Aorta (tissue), 5 donors: ENCODE results near the gene ATXN10. TPM values are rescaled to one million over a fixed set of nuclear protein-coding genes. Genes with fewer than 3 reads are reported as not detected.

Experiments
- ATAC-seq: fragments of 200-7000 bp; cut with Tn5 transposase; one replicate; pipeline ENCODE4 v1.9.1; 2022; ENCODE audit warnings: moderate library complexity; ENCODE audit not compliant: low FRiP score
- DNase-seq, 2 donors: peaks; one replicate each; pipeline ENCODE4 v3.0.0-alpha.2; 2020
- H3K27ac ChIP-seq, 2 donors: one replicate each; pipeline ENCODE4 v1.5.1; 2013; ENCODE audit warnings: low read length in 2 of 2, mild to moderate bottlenecking in 2 of 2, moderate library complexity in 2 of 2, control low read depth in 1 of 2, inconsistent platforms in 1 of 2, low read depth in 1 of 2
- H3K27me3 ChIP-seq, 2 donors: one replicate each; pipeline ENCODE4 v1.6.1; 2013; ENCODE audit warnings: control low read depth in 1 of 2, low read length in 1 of 2, mild to moderate bottlenecking in 1 of 2, moderate library complexity in 1 of 2; ENCODE audit not compliant: insufficient read depth in 2 of 2, control insufficient read depth in 1 of 2
- H3K36me3 ChIP-seq, 2 donors: one replicate each; pipeline ENCODE4 v1.6.1; 2013; ENCODE audit warnings: control low read depth in 1 of 2, low read length in 1 of 2, mild to moderate bottlenecking in 1 of 2; ENCODE audit not compliant: insufficient read depth in 2 of 2, control insufficient read depth in 1 of 2
- H3K4me1 ChIP-seq, 2 donors: one replicate each; pipeline ENCODE4 v1.6.1; 2013; ENCODE audit warnings: low read length in 2 of 2, control low read depth in 1 of 2, mild to moderate bottlenecking in 1 of 2, moderate library complexity in 1 of 2; ENCODE audit not compliant: insufficient read depth in 2 of 2, control insufficient read depth in 1 of 2
- H3K4me3 ChIP-seq, 2 donors: one replicate each; pipeline ENCODE4 v1.5.1; 2013; ENCODE audit warnings: low read length in 2 of 2, control low read depth in 1 of 2, mild to moderate bottlenecking in 1 of 2
- H3K9me3 ChIP-seq: one replicate; pipeline ENCODE4 v1.6.1; 2013; ENCODE audit warnings: mild to moderate bottlenecking, low read length; ENCODE audit not compliant: control insufficient read depth
- WGBS, 2 donors: extraction: QIAGEN DNeasy Blood & Tissue Kit; methylation state at CpG; one replicate each; pipeline ENCODE4 v1.1.7; 2013; 5-methylcytosine and 5-hydroxymethylcytosine counted together
- intact Hi-C, 2 donors: fragments of 100-400 bp; cut with DNase I; formaldehyde crosslinking; loops; one replicate each; pipeline versions ENCODE4 v1.14.2 to v1.15.0; 2022
- polyA plus RNA-seq, 2 donors: library from polyadenylated mRNA; stranded (reverse); fragments of 200-250 nt; gene quantifications; one replicate each; pipeline ENCODE4 v1.2.3, GENCODE V29; 2013
- total RNA-seq, 2 donors: library from RNA; stranded (reverse); fragmentation: NEBNext Ultra II Directional; extraction: Animal tissue kit (Norgen Biotek cat#: 25700); gene quantifications; one replicate each; pipeline ENCODE4 v1.2.1, GENCODE V29; 2021
- donor health status: healthy with polysubstance abuse.
- donor health status: Bipolar disorder and iron deficiency.
- donor health status: DM: no; HTN: no; CAD: no.
- donor health status: DM: no; HTN: no; CAD: no.
- donor health status: DM: yes; HTN: yes; CAD: no.

Gene ATXN10
- total and polyA plus RNA-seq, 4 donors = 43.1 to 126 (median 80.8) TPM

GRCh38 chr22:45640291-45640940, 31.2 kb upstream of the ATXN10 start:
- Histone ChIP-seq H3K36me3 (no peaks in the 10 kb centered on the region), H3K4me1 (no peaks in the 10 kb centered on the region), H3K9me3 (no peaks in the 10 kb centered on the region), H3K27me3 (no peaks in the 10 kb centered on the region), H3K27ac (no peak overlapping the region), H3K4me3 (no peak overlapping the region)
- ATAC-seq (peak; percentile 41), DNase-seq (no peak)
- intact Hi-C loops = loop anchor here in 1 of 2 donors (10.0 kb wide), 1 partner anchor 194 kb away; no protein-coding TSS in a partner anchor
- 81 to 84% methylated on average over 7 of the region's 7 CpGs for WGBS, 2 donors

DNA sequence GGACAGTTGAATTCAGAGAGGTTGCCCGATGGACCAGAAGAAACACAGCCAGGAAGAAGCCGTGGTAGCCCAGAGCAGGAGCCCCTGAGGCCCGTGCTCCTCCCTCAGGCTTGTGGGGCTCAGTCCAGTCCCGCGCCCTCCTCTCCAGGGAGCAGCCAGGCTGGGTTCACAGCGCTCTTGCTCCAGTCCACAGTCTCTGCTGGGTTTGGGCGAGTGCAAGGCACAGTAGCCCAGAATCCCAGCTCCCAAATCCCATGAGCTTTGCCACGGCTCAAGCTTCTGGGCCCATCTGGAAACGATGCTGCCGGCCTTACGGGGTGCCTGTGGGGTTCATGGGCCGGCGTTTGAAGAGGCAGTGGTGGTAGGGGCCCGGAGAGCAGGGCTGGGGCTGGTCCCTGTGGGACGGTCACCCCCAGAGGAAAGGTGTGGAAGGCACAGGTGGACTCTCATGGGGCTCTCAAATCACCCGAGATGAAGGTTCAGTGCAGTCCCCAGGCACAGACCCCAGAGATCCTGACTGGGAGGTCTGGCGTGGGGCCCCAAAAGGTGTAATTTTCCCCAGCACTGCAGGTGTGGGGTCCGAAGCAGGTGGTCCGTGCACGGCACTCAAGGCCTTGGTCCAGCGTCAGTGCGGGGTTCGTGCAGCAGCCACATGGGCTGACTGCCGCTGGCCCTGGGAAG, 30.6 kb upstream of the ATXN10 start:
- Histone ChIP-seq H3K36me3 (no peaks in the 10 kb centered on the region), H3K27me3 (no peaks in the 10 kb centered on the region), H3K4me3 (no peak overlapping the region), H3K9me3 (no peaks in the 10 kb centered on the region), H3K4me1 (no peaks in the 10 kb centered on the region), H3K27ac (no peak overlapping the region)
- 89 to 90% methylated on average over 24 of the region's 24 CpGs for WGBS, 2 donors
- intact Hi-C loops = loop anchor here in 1 of 2 donors (10.0 kb wide), 1 partner anchor 194 kb away; no protein-coding TSS in a partner anchor
- ATAC-seq (no peak), DNase-seq (no peak)

DNA sequence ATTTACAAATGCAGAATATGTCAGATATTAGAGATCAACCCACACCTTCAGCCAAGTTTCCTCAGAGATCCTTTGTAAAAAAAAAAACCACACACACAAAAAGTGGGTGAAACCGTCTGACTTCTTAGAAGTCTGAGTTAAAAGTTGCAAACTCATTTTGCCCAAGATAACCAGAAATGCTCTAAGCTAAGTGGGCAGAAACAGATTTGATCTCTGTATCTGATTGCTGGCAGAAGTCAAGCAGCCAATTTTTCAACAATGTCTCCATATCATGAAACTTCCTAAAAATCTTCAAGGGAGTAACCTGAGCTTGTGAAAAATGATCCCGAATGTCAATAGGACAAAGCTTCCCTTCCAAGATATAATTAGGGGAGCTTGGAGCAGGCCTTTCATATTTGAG, 28.6 kb upstream of the ATXN10 start:
- 51 to 53% methylated on average over 2 of the region's 2 CpGs for WGBS, 2 donors
- no peak overlapping the region for H3K4me3 ChIP-seq
- H3K27me3 ChIP-seq = no peaks in the 10 kb centered on the region
- intact Hi-C loops = loop anchor here in 1 of 2 donors (10.0 kb wide), 1 partner anchor 192 kb away; no protein-coding TSS in a partner anchor
- no peak overlapping the region for H3K27ac ChIP-seq
- no peaks in the 10 kb centered on the region for H3K36me3 ChIP-seq
- DNase-seq (no peak), ATAC-seq (no peak)
- no peaks in the 10 kb centered on the region for H3K4me1 ChIP-seq
- no peaks in the 10 kb centered on the region for H3K9me3 ChIP-seq

DNA sequence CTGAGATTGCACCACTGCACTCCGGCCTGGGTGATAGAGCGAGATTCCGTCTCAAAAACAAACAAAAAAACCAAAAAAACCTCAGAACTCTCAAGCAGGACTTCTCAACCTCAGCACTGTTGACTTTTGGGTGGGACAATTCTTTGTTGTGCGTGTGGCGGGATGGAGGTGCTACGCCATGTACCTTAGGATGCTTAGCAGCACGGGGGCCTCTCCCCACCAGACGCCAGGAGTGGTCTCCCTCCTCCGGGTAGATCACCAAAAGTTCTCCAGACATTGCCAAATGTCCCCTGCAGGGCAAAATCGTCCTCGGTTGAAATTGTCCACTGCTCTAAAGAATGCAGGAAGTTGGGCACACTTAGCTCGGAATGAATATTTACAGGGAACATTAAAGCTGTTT, 26.9 kb upstream of the ATXN10 start:
- intact Hi-C loops = loop anchor here (2.0 to 10.0 kb wide), 4 partner anchors 67 to 220 kb away; no protein-coding TSS in a partner anchor
- DNase-seq = no peak

DNA sequence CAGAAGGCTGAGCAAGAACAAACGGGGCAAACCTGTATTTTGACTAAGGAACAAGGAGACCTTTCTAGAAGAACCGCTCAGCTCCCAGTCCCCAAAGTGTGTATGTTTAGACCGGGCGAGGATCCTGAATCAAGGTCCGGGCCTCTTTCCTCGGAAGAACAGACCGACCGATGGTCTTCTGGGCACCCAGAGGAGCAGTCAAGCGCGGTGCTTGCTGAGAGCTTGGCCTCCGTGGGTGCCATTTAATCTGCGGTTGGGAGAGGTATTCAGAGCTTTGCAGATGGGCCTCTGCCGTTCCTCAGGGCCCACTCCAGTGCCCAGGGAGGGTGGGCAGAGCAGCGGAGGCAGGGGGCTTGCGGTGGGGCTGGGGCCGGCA, 26.5 kb upstream of the ATXN10 start:
- no peaks in the 10 kb centered on the region for H3K9me3 ChIP-seq
- no peaks in the 10 kb centered on the region for H3K36me3 ChIP-seq
- DNase-seq = no peak
- H3K27ac ChIP-seq = no peak overlapping the region
- intact Hi-C loops = loop anchor here (2.0 to 10.0 kb wide), 4 partner anchors 68 to 220 kb away; no protein-coding TSS in a partner anchor
- H3K4me3 ChIP-seq = no peak overlapping the region
- WGBS, 2 donors = 34 to 36% methylated on average over 16 of the region's 16 CpGs
- no peaks in the 10 kb centered on the region for H3K27me3 ChIP-seq
- H3K4me1 ChIP-seq = no peaks in the 10 kb centered on the region
- no peak for ATAC-seq

More for the DNA sequence above, 26.9 kb upstream of the ATXN10 start:
- Histone ChIP-seq H3K4me3 (no peak overlapping the region), H3K9me3 (no peaks in the 10 kb centered on the region), H3K27ac (no peak overlapping the region), H3K36me3 (no peaks in the 10 kb centered on the region), H3K27me3 (no peaks in the 10 kb centered on the region), H3K4me1 (no peaks in the 10 kb centered on the region)
- WGBS, 2 donors = 81 to 85% methylated on average over 12 of the region's 12 CpGs
- ATAC-seq = no peak

GRCh38 chr22:45645526-45646414, 25.9 kb upstream of the ATXN10 start:
- intact Hi-C loops = loop anchor here (2.0 to 10.0 kb wide), 4 partner anchors 68 to 219 kb away; no protein-coding TSS in a partner anchor
- Histone ChIP-seq H3K27me3 (no peaks in the 10 kb centered on the region), H3K4me1 (no peaks in the 10 kb centered on the region), H3K36me3 (no peaks in the 10 kb centered on the region), H3K27ac (no peak overlapping the region), H3K9me3 (no peaks in the 10 kb centered on the region), H3K4me3 (no peak overlapping the region)
- 23 to 24% methylated on average over 51 to 54 of the region's 54 CpGs for WGBS, 2 donors
- ATAC-seq (peak; percentile 89), DNase-seq (peak; percentile 73 to 92)

DNA sequence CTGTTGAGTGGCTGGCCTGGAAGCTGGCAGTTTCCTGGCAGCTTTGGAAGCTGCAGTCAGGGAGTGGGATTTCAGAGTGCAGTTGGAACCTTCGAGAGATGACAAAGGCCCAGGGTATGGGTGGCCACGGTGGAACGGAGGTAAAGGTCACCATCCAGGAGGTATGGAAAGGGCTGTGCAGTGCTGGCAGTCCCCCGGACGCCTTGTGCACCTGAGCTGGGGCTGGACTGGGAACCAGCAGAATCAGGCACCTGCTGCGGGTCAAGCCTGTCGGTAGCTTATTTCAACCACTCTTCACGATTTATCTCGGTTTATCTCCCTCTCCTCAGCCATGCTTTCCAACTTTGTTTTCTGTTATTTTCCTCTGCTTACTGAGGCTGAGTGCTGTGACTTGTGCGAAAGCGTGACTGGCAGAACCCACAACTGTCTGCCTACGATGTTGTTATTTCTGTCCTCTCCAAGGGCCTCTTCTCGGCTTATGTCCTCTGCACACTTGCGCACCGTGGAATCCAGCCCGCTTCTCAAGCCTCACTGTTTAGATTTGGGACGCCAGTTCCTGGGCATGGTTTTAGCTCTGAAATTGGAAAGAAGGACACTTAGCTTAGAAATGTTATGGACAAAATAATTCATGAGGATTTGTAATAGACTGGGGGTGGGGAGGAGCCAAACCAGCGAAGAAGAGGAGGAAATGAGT, 24.0 kb upstream of the ATXN10 start:
- Histone ChIP-seq H3K27me3 (no peaks in the 10 kb centered on the region), H3K4me1 (no peaks in the 10 kb centered on the region), H3K36me3 (no peaks in the 10 kb centered on the region), H3K9me3 (no peaks in the 10 kb centered on the region), H3K27ac (no peak overlapping the region), H3K4me3 (no peak overlapping the region)
- ATAC-seq (no peak), DNase-seq (no peak)
- intact Hi-C loops = loop anchor here (5.0 to 10.0 kb wide), 3 partner anchors 70 to 215 kb away; no protein-coding TSS in a partner anchor
- 88 to 90% methylated on average over 18 of the region's 18 CpGs for WGBS, 2 donors
